Measurements from ENCODE around the gene MYMX. TPM values are rescaled to one million over a fixed set of nuclear protein-coding genes. Genes with fewer than 3 reads are reported as not detected.

MYMX gene
- total and polyA plus RNA-seq, 12 donors, result 0.41 to 2.3 (median 0.88) TPM; not detected in 6

DNA sequence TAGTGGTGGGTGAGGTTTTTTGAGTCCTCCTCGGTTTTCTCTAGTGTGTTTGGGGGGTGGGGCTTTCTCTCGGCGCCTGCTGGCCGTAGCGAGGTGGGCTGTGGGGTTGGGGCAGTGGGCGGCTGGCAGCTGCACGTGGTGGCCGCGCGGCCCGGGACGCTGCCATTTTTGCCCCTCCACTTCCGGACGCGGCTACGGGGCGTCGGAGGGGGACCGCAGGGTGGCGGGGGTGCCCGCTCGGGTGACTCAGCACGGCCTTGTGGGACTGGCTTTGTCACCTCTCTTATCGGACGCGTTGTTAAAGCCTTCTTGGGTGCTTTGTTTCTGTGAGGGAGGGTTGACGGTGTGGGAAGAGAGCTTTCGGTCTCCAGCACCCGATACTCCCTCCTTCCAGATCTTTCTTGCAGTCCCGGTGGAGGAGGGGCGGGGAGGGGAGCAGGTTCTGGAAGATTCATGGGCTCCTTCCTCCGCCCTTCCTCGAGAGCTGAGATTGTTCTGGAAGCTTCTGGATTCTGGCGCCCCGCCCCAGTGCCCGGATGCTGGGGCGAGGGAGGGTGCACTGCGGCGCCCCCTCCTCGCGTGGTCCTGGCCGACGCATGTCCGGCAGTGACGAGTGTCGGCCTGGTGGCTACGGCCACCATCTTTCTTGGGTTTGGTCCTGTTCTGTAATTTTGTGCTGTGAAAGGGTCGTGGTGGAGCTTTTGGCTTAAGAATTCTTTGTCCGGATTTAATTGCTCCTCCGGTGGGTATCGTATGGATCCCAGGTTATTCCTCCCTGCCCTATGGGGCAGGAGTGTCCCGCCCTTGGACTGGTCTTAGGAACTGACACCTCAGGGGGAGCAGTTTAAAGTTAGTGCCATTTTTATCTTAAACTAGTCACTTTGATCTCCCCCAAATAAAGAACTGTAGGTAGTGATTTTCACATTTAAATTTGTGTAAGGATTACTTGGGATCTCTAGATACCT is 30.9 kb downstream of the MYMX start:
- Histone ChIP-seq H3K27me3 (no peaks in the 10 kb centered on the region), H3K27ac (peak overlapping the region; percentile 93 to 100 (median 98)), H3K4me1 (peaks cover 9 to 57% (median 44%) of the 10 kb centered on the region in 9 donors), H3K36me3 (peaks cover 2 to 49% (median 40%) of the 10 kb centered on the region in 9 donors), H3K9me3 (no peaks in the 10 kb centered on the region), H3K4me3 (peak overlapping the region; percentile 68 to 98 (median 86))
- DNase-seq (peak; percentile 70 to 82), ATAC-seq (peak; percentile 40 to 71 (median 58))
- TF ChIP-seq CTCF (IDR thresholded peaks at IDR 0.05), result no peak
- intact Hi-C loops (cut with DNase I), result no loop called here
- WGBS, 2 donors, result 1% methylated on average over 52 of the region's 52 CpGs

DNA sequence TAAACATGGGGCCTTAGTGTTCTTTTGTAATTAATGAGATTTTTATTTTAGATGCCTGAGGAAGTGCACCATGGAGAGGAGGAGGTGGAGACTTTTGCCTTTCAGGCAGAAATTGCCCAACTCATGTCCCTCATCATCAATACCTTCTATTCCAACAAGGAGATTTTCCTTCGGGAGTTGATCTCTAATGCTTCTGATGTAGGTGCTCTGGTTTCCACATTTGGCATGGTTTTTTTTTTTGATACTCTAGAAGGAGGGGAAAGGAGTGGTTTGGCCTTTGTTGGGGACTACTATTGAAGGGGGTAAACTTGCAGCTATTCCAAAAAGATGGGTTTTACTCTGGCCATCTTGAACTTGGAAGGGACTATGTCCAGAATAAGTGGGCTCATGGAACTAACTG is 31.9 kb downstream of the MYMX start:
- peak overlapping the region in 9 of 10 donors; percentile 68 to 98 (median 85) for H3K4me3 ChIP-seq
- H3K36me3 ChIP-seq, result peaks cover 2 to 59% (median 50%) of the 10 kb centered on the region in 9 donors
- DNase-seq (no peak), ATAC-seq (no peak)
- peak overlapping the region in 6 of 10 donors; percentile 93 to 100 (median 98) for H3K27ac ChIP-seq
- no peaks in the 10 kb centered on the region for H3K9me3 ChIP-seq
- H3K27me3 ChIP-seq, result no peaks in the 10 kb centered on the region
- intact Hi-C loops (cut with DNase I), result no loop called here
- H3K4me1 ChIP-seq, result peaks cover 9 to 65% (median 48%) of the 10 kb centered on the region in 9 donors
- no peak for TF ChIP-seq CTCF (IDR thresholded peaks at IDR 0.05)
- WGBS, 2 donors, result 27 to 47% methylated on average over 1 of the region's 1 CpG

- 70% methylated on average over 9 of the region's 9 CpGs for WGBS, 2 donors
- peak overlapping the region in 7 of 10 donors; percentile 76 to 98 (median 85) for H3K4me3 ChIP-seq
- H3K4me1 ChIP-seq, result peaks cover 9 to 71% (median 48%) of the 10 kb centered on the region in 9 donors
- no peak for ATAC-seq
- H3K27ac ChIP-seq, result peak overlapping the region in 1 of 10 donors; percentile 25
- H3K27me3 ChIP-seq, result no peaks in the 10 kb centered on the region
- TF ChIP-seq CTCF (IDR thresholded peaks at IDR 0.05), result no peak
- no peak for DNase-seq
- H3K9me3 ChIP-seq, result no peaks in the 10 kb centered on the region
- intact Hi-C loops (cut with DNase I), result no loop called here
- peaks cover 6 to 65% (median 56%) of the 10 kb centered on the region in 9 donors for H3K36me3 ChIP-seq
These were observed 32.5 kb downstream of the MYMX start for GRCh38 chr6:44249082-44249748.

DNA sequence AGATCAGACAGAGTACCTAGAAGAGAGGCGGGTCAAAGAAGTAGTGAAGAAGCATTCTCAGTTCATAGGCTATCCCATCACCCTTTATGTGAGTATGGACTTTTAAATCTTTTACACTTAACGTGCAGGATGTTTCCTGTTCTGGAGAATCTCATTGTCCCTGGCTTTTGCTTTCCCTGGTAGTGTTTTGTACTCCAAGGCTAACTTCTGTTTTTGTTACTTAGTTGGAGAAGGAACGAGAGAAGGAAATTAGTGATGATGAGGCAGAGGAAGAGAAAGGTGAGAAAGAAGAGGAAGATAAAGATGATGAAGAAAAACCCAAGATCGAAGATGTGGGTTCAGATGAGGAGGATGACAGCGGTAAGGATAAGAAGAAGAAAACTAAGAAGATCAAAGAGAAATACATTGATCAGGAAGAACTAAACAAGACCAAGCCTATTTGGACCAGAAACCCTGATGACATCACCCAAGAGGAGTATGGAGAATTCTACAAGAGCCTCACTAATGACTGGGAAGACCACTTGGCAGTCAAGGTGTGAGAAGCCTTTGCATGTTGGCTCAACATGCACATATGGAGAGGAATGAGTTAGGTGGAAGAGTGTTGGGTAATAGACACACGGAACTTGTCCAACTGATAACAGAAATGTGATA is 33.5 kb downstream of the MYMX start:
- Histone ChIP-seq H3K27me3 (no peaks in the 10 kb centered on the region), H3K4me1 (peaks cover 9 to 78% (median 48%) of the 10 kb centered on the region in 9 donors), H3K4me3 (no peak overlapping the region), H3K27ac (no peak overlapping the region), H3K9me3 (no peaks in the 10 kb centered on the region), H3K36me3 (peaks cover 6 to 75% (median 66%) of the 10 kb centered on the region in 9 donors)
- ATAC-seq (no peak), DNase-seq (no peak)
- WGBS, 2 donors, result 60 to 64% methylated on average over 6 of the region's 6 CpGs
- intact Hi-C loops (cut with DNase I), result loop anchor here in 1 of 10 donors (10.0 kb wide), 1 partner anchor 155 kb away; no protein-coding TSS in a partner anchor
- no peak for TF ChIP-seq CTCF (IDR thresholded peaks at IDR 0.05)
